K562 (cell line): ENCODE measurements around the gene RAI1. TPM values are rescaled to one million over a fixed set of nuclear protein-coding genes. Genes with fewer than 3 reads are reported as not detected.

Experiments used
- CAMTA2 ChIP-seq: fragments of 250-450 bp; sonication (Bioruptor Pico); conservative IDR thresholded peaks from 2 replicates; pipeline ENCODE4 v1.5.1; 2022
- CBX1 ChIP-seq: sonication (generic); IDR thresholded peaks from 2 replicates; pipeline ENCODE4 v1.6.1; 2016; ENCODE audit warnings: antibody characterized with exemption, low read depth, mild to moderate bottlenecking
- MGA ChIP-seq: fragments of 450-650 bp; IDR thresholded peaks from 2 replicates; pipeline ENCODE4 v1.6.1; 2016; ENCODE audit warnings: mild to moderate bottlenecking, moderate library complexity
- ZFP36 ChIP-seq: fragments of 150-350 bp; IDR thresholded peaks from 2 replicates; pipeline ENCODE4 v1.6.1; 2018; ENCODE audit warnings: low read length, low read depth; ENCODE audit not compliant: partially characterized antibody
- polyA plus RNA-seq, 8 experiments: library from polyadenylated mRNA; depleted of rRNA in 4 of 8; stranded (reverse) in 5 of 8; unstranded in 3 of 8; fragments of >200 nt; fragmentation: Nextera tagmentation in 2 of 8; fragmentation: Illumina TruSeq in 1 of 8; extraction: Ambion mirVana in 2 of 8; extraction: Trizol in 1 of 8; gene quantifications; 2 replicates each; pipeline versions ENCODE4 v1.2.1 to v1.2.3, GENCODE V29; 2011 to 2014; ENCODE audit warnings: inconsistent platforms in 1 of 8, missing spikeins in 1 of 8
- total RNA-seq, 7 experiments: library from RNA; depleted of rRNA in 6 of 7; stranded (reverse); fragments of >200 nt in 6 of 7; fragmentation: Illumina TruSeq in 2 of 7; extraction: Trizol in 2 of 7; gene quantifications; 2 replicates each; pipeline versions ENCODE4 v1.2.1 to v1.2.3, GENCODE V29; 2011 to 2021; ENCODE audit warnings: low replicate concordance in 1 of 7

Gene RAI1
- total and polyA plus RNA-seq, 9 of the 15 experiments (the other 6 are each of a cell fraction or from before 2014, with no cell fraction given) = 0.68 to 19.9 (median 5.5) TPM

- TF ChIP-seq MGA (no peak), ZFP36 (peak; percentile 90), CBX1 (peak; percentile 27; the same call in 1 of the 2 replicates), CAMTA2 (CRISPR knock-in tag) (no peak)
Observed at GRCh38 chr17:17692353-17693252, 11.3 kb downstream of the RAI1 start (continued).
